HepG2 (cell line): Measurements from ENCODE around the gene CTDSP2. TPM values are rescaled to one million over a fixed set of nuclear protein-coding genes. Genes with fewer than 3 reads are reported as not detected.

Experiments used
- ATRX ChIP-seq: sonication (generic); formaldehyde crosslinking; IDR thresholded peaks from 2 replicates; pipeline ENCODE4 v1.4.0; 2020; ENCODE audit warnings: missing genetic modification reagents, borderline replicate concordance
- GPN1 ChIP-seq: sonication (generic); formaldehyde crosslinking; IDR thresholded peaks from 2 replicates; pipeline ENCODE4 v1.5.1; 2020; ENCODE audit warnings: missing genetic modification reagents, borderline replicate concordance
- KDM4B ChIP-seq: sonication (generic); formaldehyde crosslinking; IDR thresholded peaks from 2 replicates; pipeline ENCODE4 v1.4.0; 2020; ENCODE audit warnings: missing genetic modification reagents
- KLF6 ChIP-seq: IDR thresholded peaks from 2 replicates; pipeline ENCODE4 v1.8.0; 2016; ENCODE audit warnings: missing biosample characterization, missing genetic modification reagents
- MATR3 ChIP-seq: sonication (generic); formaldehyde crosslinking; IDR thresholded peaks from 2 replicates; pipeline ENCODE4 v1.4.0; 2020; ENCODE audit warnings: missing genetic modification reagents
- MZF1 ChIP-seq: sonication (generic); formaldehyde crosslinking; IDR thresholded peaks from 2 replicates; pipeline ENCODE4 v1.8.1; 2023; ENCODE audit warnings: mild to moderate bottlenecking, missing genetic modification reagents, borderline replicate concordance
- NRL ChIP-seq: sonication (generic); formaldehyde crosslinking; IDR thresholded peaks from 2 replicates; pipeline ENCODE4 v1.5.0; 2020; ENCODE audit warnings: missing genetic modification reagents, mild to moderate bottlenecking, moderate library complexity, borderline replicate concordance
- SAFB2 ChIP-seq: sonication (generic); formaldehyde crosslinking; IDR thresholded peaks from 2 replicates; pipeline ENCODE4 v1.5.1; 2020; ENCODE audit warnings: missing genetic modification reagents, low read depth, mild to moderate bottlenecking, borderline replicate concordance
- SP2 ChIP-seq: sonication (generic); formaldehyde crosslinking; IDR thresholded peaks from 2 replicates; pipeline ENCODE4 v1.5.1; 2020; ENCODE audit warnings: mild to moderate bottlenecking, missing genetic modification reagents
- SUZ12 ChIP-seq: fragments of 150-350 bp; IDR thresholded peaks from 2 replicates; pipeline ENCODE4 v1.6.1; 2014; ENCODE audit warnings: low read depth, low read length
- ZNF292 ChIP-seq: sonication (generic); formaldehyde crosslinking; IDR thresholded peaks from 2 replicates; pipeline ENCODE4 v1.8.1; 2022; ENCODE audit warnings: mild to moderate bottlenecking, low read depth, missing genetic modification reagents, borderline replicate concordance
- ZNF317 ChIP-seq: sonication (generic); formaldehyde crosslinking; IDR thresholded peaks from 2 replicates; pipeline ENCODE4 v1.5.0; 2020; ENCODE audit warnings: mild to moderate bottlenecking, missing genetic modification reagents
- ZNF446 ChIP-seq: sonication (generic); formaldehyde crosslinking; IDR thresholded peaks from 2 replicates; pipeline ENCODE4 v1.5.0; 2020; ENCODE audit warnings: mild to moderate bottlenecking, missing genetic modification reagents
- ZNF563 ChIP-seq: sonication (generic); formaldehyde crosslinking; IDR thresholded peaks from 2 replicates; pipeline ENCODE4 v1.8.0; 2022; ENCODE audit warnings: mild to moderate bottlenecking, moderate library complexity, missing genetic modification reagents
- ZNF788 ChIP-seq: sonication (generic); formaldehyde crosslinking; IDR thresholded peaks from 2 replicates; pipeline ENCODE4 v1.5.0; 2020; ENCODE audit warnings: mild to moderate bottlenecking, missing genetic modification reagents, borderline replicate concordance
- polyA plus RNA-seq, 8 experiments: library from polyadenylated mRNA; depleted of rRNA in 3 of 8; stranded (reverse) in 7 of 8; unstranded in 1 of 8; fragments of >200 nt; fragmentation: Illumina TruSeq in 4 of 8; extraction: Trizol in 4 of 8; gene quantifications; 2 replicates each; pipeline versions ENCODE4 v1.2.1 to v1.2.3, GENCODE V29; 2011 to 2016; ENCODE audit warnings: low read depth in 4 of 8, missing spikeins in 1 of 8, mixed read lengths in 1 of 8; ENCODE audit not compliant: insufficient read depth in 1 of 8
- total RNA-seq, 5 experiments: library from RNA; depleted of rRNA; stranded (reverse); fragments of >200 nt; fragmentation: Illumina TruSeq; extraction: Trizol; gene quantifications; 2 replicates each; pipeline ENCODE4 v1.2.3, GENCODE V29; 2016; ENCODE audit warnings: low read depth in 1 of 5
- TF ChIP-seq, protein P1 (sequence below): sonication (generic); formaldehyde crosslinking; IDR thresholded peaks from 2 replicates; pipeline ENCODE4 v1.5.0; 2020; ENCODE audit warnings: mild to moderate bottlenecking, missing genetic modification reagents
- TF ChIP-seq, protein P2 (sequence below): sonication (generic); formaldehyde crosslinking; conservative IDR thresholded peaks from 2 replicates; pipeline ENCODE4 v1.4.0; 2020; ENCODE audit warnings: mild to moderate bottlenecking, missing genetic modification reagents, moderate library complexity
- TF ChIP-seq, protein P3 (sequence below): fragments of 450-650 bp; IDR thresholded peaks from 2 replicates; pipeline ENCODE4 v1.6.1; 2017; ENCODE audit warnings: mild to moderate bottlenecking
- TF ChIP-seq, protein P4 (sequence below): sonication (generic); formaldehyde crosslinking; IDR thresholded peaks from 2 replicates; pipeline ENCODE4 v1.8.0; 2022; ENCODE audit warnings: missing genetic modification reagents, low read depth, mild to moderate bottlenecking, borderline replicate concordance
- TF ChIP-seq, protein P5 (sequence below): sonication (generic); formaldehyde crosslinking; IDR thresholded peaks from 2 replicates; pipeline ENCODE4 v1.4.0; 2020; ENCODE audit warnings: mild to moderate bottlenecking, missing genetic modification reagents

Gene CTDSP2
- total and polyA plus RNA-seq, 2 of the 13 experiments (the other 11 are each of a cell fraction or from before 2014, with no cell fraction given): 38.1 to 82.5 TPM

DNA sequence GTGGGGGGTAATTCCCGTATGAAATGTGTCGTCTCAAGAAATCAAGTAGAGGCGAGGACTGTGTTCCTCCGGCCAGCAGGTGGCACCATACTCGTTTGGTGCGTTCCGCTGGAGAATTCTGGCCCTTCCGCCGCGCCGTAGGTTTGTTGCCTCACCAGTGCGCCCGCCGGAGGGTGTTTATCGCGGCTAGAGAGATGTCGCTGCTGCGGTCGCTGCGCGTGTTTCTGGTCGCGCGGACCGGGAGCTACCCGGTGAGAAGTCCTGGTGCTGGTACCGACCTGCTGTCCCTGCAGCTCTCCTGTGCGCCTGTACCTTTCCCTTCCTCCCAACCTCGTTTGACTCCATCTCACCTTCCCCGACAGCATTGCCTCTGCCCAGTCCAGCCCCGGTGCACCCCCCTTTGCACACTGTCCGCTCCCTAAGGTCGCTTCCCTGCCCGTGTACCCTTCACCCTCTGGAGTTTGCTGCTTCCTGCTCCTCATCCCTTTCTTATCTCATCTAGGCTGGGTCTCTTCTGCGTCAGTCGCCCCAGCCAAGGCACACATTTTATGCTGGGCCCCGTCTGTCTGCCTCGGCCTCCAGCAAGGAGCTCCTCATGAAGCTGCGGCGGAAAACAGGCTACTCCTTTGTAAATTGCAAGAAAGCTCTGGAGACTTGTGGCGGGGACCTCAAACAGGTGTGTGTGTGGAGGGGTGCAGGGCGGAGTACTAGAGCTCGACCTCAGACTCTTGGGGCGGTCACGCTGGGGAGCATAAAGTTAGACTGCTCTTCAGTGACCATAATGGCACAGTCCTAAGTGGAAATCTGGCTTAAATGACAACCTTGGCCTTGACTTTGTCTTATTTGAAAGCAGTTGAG lies 63.7 kb downstream of the CTDSP2 start, which contains the start of gene TSFM (continued):
- TF ChIP-seq ZNF317 (CRISPR knock-in tag) (peak; percentile 84; the same call in 1 of the 2 replicates), ZNF563 (CRISPR knock-in tag) (0 out of 2 replicates have a peak, but pooled peaks have one; percentile 50), MATR3 (CRISPR knock-in tag) (no peak), ATRX (CRISPR knock-in tag) (no peak), SUZ12 (no peak), SP2 (CRISPR knock-in tag) (0 out of 2 replicates have a peak, but pooled peaks have one; percentile 43), GPN1 (CRISPR knock-in tag) (no peak), KDM4B (CRISPR knock-in tag) (no peak), ZNF446 (no peak), SAFB2 (CRISPR knock-in tag) (peak; percentile 92; the same call in 1 of the 2 replicates), ZNF292 (CRISPR knock-in tag) (0 out of 2 replicates have a peak, but pooled peaks have one; percentile 21), NRL (CRISPR knock-in tag) (peak; percentile 48; the same call in 1 of the 2 replicates), MZF1 (no peak), ZNF788 (CRISPR knock-in tag) (peak; percentile 94; the same call in 1 of the 2 replicates), KLF6 (peak; percentile 86)
- TF ChIP-seq, protein P1, sequence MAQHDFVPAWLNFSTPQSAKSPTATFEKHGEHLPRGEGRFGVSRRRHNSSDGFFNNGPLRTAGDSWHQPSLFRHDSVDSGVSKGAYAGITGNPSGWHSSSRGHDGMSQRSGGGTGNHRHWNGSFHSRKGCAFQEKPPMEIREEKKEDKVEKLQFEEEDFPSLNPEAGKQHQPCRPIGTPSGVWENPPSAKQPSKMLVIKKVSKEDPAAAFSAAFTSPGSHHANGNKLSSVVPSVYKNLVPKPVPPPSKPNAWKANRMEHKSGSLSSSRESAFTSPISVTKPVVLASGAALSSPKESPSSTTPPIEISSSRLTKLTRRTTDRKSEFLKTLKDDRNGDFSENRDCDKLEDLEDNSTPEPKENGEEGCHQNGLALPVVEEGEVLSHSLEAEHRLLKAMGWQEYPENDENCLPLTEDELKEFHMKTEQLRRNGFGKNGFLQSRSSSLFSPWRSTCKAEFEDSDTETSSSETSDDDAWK: no peak
- TF ChIP-seq, protein P2, sequence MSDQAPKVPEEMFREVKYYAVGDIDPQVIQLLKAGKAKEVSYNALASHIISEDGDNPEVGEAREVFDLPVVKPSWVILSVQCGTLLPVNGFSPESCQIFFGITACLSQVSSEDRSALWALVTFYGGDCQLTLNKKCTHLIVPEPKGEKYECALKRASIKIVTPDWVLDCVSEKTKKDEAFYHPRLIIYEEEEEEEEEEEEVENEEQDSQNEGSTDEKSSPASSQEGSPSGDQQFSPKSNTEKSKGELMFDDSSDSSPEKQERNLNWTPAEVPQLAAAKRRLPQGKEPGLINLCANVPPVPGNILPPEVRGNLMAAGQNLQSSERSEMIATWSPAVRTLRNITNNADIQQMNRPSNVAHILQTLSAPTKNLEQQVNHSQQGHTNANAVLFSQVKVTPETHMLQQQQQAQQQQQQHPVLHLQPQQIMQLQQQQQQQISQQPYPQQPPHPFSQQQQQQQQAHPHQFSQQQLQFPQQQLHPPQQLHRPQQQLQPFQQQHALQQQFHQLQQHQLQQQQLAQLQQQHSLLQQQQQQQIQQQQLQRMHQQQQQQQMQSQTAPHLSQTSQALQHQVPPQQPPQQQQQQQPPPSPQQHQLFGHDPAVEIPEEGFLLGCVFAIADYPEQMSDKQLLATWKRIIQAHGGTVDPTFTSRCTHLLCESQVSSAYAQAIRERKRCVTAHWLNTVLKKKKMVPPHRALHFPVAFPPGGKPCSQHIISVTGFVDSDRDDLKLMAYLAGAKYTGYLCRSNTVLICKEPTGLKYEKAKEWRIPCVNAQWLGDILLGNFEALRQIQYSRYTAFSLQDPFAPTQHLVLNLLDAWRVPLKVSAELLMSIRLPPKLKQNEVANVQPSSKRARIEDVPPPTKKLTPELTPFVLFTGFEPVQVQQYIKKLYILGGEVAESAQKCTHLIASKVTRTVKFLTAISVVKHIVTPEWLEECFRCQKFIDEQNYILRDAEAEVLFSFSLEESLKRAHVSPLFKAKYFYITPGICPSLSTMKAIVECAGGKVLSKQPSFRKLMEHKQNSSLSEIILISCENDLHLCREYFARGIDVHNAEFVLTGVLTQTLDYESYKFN (CRISPR knock-in tag): peak; percentile 35; the same call in 1 of the 2 replicates
- TF ChIP-seq, protein P3, sequence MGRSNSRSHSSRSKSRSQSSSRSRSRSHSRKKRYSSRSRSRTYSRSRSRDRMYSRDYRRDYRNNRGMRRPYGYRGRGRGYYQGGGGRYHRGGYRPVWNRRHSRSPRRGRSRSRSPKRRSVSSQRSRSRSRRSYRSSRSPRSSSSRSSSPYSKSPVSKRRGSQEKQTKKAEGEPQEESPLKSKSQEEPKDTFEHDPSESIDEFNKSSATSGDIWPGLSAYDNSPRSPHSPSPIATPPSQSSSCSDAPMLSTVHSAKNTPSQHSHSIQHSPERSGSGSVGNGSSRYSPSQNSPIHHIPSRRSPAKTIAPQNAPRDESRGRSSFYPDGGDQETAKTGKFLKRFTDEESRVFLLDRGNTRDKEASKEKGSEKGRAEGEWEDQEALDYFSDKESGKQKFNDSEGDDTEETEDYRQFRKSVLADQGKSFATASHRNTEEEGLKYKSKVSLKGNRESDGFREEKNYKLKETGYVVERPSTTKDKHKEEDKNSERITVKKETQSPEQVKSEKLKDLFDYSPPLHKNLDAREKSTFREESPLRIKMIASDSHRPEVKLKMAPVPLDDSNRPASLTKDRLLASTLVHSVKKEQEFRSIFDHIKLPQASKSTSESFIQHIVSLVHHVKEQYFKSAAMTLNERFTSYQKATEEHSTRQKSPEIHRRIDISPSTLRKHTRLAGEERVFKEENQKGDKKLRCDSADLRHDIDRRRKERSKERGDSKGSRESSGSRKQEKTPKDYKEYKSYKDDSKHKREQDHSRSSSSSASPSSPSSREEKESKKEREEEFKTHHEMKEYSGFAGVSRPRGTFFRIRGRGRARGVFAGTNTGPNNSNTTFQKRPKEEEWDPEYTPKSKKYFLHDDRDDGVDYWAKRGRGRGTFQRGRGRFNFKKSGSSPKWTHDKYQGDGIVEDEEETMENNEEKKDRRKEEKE: no peak
- TF ChIP-seq, protein P4, sequence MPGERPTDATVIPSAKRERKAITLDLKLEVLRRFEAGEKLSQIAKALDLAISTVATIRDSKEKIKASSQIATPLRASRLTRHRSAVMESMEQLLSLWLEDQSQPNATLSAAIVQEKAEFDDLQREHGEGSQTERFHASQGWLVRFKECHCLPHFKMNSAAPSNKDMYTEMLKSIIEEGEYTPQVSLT (CRISPR knock-in tag): 0 out of 2 replicates have a peak, but pooled peaks have one; percentile 64
- TF ChIP-seq, protein P5, sequence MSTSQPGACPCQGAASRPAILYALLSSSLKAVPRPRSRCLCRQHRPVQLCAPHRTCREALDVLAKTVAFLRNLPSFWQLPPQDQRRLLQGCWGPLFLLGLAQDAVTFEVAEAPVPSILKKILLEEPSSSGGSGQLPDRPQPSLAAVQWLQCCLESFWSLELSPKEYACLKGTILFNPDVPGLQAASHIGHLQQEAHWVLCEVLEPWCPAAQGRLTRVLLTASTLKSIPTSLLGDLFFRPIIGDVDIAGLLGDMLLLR (CRISPR knock-in tag): peak; percentile 91; the same call in 1 of the 2 replicates
